Adrenal gland (tissue), 12 donors: Measurements from ENCODE around the gene COPZ2. TPM values are rescaled to one million over a fixed set of nuclear protein-coding genes. Genes with fewer than 3 reads are reported as not detected.

Experiments used
- DNase-seq, 7 donors: peaks; one replicate each; pipeline ENCODE4 v3.0.0-alpha.2; 2019 to 2020
- H3K27ac ChIP-seq, 5 donors: fragments of 200-600 bp; sonication (generic) in 4 of 5; 1 replicate in 3 of 5; 2 replicates in 2 of 5; pipeline versions ENCODE4 v1.5.1 to v1.8.0; 2016 to 2020; ENCODE audit warnings: mild to moderate bottlenecking in 1 of 5
- H3K27me3 ChIP-seq: fragments of 200-600 bp; 2 replicates; pipeline ENCODE4 v1.8.0; 2021
- H3K36me3 ChIP-seq, 2 donors: fragments of 200-600 bp; replicated peaks in 1 of 2; 1 replicate in 1 of 2; 2 replicates in 1 of 2; pipeline versions ENCODE4 v1.5.1 to v1.8.0; 2018 to 2022
- H3K4me1 ChIP-seq, 2 donors: fragments of 200-600 bp; replicated peaks in 1 of 2; 1 replicate in 1 of 2; 2 replicates in 1 of 2; pipeline versions ENCODE4 v1.5.1 to v1.8.0; 2018 to 2021
- H3K4me3 ChIP-seq, 4 donors: fragments of 200-600 bp; sonication (generic) in 3 of 4; one replicate each; pipeline ENCODE4 v1.5.1; 2016 to 2018
- H3K9me3 ChIP-seq, 3 donors: fragments of 200-600 bp; sonication (generic) in 1 of 3; replicated peaks in 1 of 3; 1 replicate in 2 of 3; 2 replicates in 1 of 3; pipeline versions ENCODE4 v1.5.1 to v1.8.0; 2016 to 2021
- POLR2A ChIP-seq, 2 donors: fragments of 450-650 bp; IDR thresholded peaks; one replicate each; pipeline ENCODE4 v1.6.1; 2017; ENCODE audit warnings: antibody characterized with exemption in 2 of 2, mild to moderate bottlenecking in 2 of 2, moderate library complexity in 1 of 2
- WGBS, 4 donors: extraction: QIAGEN DNeasy Blood & Tissue Kit in 2 of 4; methylation state at CpG; one replicate each; pipeline versions ENCODE4 v1.1.5 to v1.1.7; 2013 to 2017; 5-methylcytosine and 5-hydroxymethylcytosine counted together
- intact Hi-C, 2 donors: fragments of 100-400 bp; cut with DNase I; formaldehyde crosslinking; loops; one replicate each; pipeline versions ENCODE4 v1.14.1 to v1.15.0; 2022 to 2023
- polyA plus RNA-seq, 3 donors: library from polyadenylated mRNA; stranded (reverse); fragments of 200-250 nt in 2 of 3; fragments of 350-450 nt in 1 of 3; fragmentation: Illumina TruSeq in 1 of 3; extraction: RNeasy Lipid Tissue Mini Kit (QIAGEN cat#74804) in 1 of 3; gene quantifications; one replicate each; pipeline ENCODE4 v1.2.3, GENCODE V29; 2013 to 2014
- total RNA-seq, 9 donors: library from RNA; depleted of rRNA in 4 of 9; stranded (reverse); fragments of >200 nt in 4 of 9; fragments of 120-200 nt in 1 of 9; fragmentation: NEBNext Ultra II Directional in 1 of 9; extraction: Animal tissue kit (Norgen Biotek cat#: 25700) in 1 of 9; gene quantifications; one replicate each; pipeline versions ENCODE4 v1.1.0 to v1.2.4, GENCODE V29; 2013 to 2023
- TF ChIP-seq, protein P1 (sequence below), 6 experiments: fragments of 450-650 bp in 4 of 6; fragments of 200-600 bp in 2 of 6; sonication (generic) in 1 of 6; IDR thresholded peaks; 1 replicate in 5 of 6; 2 replicates in 1 of 6; pipeline versions ENCODE4 v1.5.1 to v1.8.0; 2016 to 2021; ENCODE audit warnings: antibody characterized with exemption in 6 of 6, mild to moderate bottlenecking in 2 of 6, moderate library complexity in 1 of 6
- donor health status: healthy with polysubstance abuse.
- donor health status: Bipolar disorder and iron deficiency.
- donor health status: DM: yes; HTN: yes; CAD: no.
- donor health status: DM: no; HTN: no; CAD: no.
- donor health status: DM: no; HTN: no; CAD: no.
- donor health status: DM: yes; HTN: yes; CAD: no.

Gene COPZ2
- total and polyA plus RNA-seq, 12 donors = 16.3 to 60.1 (median 42.4) TPM

DNA sequence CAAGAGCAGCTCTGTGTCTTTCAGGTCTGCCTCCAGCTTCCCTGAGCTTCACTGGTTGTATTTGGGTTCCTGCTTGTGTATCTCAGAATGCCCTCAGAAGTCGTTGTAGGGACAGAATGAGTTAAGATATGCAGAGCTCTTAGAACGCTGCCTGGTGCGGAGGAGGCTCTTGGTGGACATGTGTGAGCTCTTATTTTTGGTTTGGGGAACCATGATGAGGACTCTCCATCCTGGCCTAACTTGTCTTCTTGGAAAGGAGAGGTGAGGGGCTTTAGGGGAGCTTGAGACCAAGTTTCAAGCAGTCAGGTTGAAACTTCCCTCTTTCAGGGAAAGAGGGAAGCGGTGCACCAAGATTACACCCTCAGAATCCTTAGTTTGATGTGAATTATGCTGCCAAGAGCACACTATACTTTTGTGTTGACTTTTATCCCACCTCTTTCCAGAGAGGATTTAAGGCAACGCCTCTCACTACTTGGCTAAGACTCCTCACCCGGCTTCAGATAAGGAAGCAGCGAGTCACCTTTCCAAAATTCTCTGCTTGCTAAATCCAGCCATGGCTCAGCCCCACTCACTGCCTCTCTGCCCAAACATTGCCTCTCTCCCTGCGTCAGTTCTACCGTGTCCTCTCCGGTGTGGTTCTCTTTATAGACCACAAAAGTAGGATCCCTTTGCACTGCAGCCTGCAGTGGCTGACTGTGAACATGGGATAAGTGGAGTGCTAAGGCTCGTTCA is 53.9 kb downstream of the COPZ2 start:
- no peaks in the 10 kb centered on the region for H3K27me3 ChIP-seq
- no peak for TF ChIP-seq POLR2A (IDR thresholded peaks at IDR 0.05)
- TF ChIP-seq, protein P1, sequence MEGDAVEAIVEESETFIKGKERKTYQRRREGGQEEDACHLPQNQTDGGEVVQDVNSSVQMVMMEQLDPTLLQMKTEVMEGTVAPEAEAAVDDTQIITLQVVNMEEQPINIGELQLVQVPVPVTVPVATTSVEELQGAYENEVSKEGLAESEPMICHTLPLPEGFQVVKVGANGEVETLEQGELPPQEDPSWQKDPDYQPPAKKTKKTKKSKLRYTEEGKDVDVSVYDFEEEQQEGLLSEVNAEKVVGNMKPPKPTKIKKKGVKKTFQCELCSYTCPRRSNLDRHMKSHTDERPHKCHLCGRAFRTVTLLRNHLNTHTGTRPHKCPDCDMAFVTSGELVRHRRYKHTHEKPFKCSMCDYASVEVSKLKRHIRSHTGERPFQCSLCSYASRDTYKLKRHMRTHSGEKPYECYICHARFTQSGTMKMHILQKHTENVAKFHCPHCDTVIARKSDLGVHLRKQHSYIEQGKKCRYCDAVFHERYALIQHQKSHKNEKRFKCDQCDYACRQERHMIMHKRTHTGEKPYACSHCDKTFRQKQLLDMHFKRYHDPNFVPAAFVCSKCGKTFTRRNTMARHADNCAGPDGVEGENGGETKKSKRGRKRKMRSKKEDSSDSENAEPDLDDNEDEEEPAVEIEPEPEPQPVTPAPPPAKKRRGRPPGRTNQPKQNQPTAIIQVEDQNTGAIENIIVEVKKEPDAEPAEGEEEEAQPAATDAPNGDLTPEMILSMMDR (IDR thresholded peaks at IDR 0.05) = no peak
- no peak overlapping the region for H3K27ac ChIP-seq
- H3K4me3 ChIP-seq = no peak overlapping the region
- no peak for DNase-seq
- intact Hi-C loops = no loop called here
- WGBS, 4 donors = 69 to 77% (median 73%) methylated on average over 10 to 11 of the region's 11 CpGs
- peaks cover 0 to 9% of the 10 kb centered on the region in 2 donors for H3K4me1 ChIP-seq
- H3K36me3 ChIP-seq = peaks cover 0 to 32% of the 10 kb centered on the region in 2 donors
- H3K9me3 ChIP-seq = no peaks in the 10 kb centered on the region

DNA sequence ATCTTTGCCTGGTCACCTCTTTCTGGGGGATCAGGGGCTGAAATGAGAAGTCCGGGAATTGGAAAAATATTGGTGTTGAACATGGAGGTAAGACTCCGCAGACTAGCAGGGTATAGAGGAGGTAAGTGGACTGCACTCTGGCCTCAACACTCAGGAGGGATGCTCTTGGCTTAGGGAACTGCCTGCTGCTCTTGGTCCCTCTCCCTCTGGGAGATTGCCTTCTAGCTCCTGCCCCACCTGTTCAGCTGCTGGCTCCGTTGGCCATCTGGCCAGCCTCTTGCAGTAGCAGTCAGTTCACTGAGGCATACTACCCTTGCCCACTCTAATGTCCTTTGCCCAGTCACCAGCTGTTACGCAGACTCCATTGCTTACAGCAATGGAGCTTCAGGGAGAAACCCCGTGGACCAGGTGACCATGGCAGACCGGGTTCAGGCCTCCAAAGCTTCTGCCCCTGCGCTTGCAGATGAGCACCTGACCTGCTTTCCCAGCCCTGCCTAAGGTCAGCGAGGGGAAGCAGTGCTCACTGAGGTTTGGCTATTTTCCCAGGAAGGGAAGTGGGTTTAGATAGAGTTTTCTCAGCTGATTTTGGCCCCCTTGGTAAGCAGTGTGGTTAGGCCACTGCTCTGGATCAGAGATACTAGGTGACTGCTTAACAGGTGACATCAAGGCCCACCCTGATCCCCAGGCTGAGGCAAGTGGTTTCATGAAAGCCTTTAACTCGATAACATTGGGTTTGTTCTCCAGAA is 54.8 kb downstream of the COPZ2 start:
- intact Hi-C loops = no loop called here
- no peak overlapping the region for H3K4me3 ChIP-seq
- no peak for DNase-seq
- peaks cover 0 to 38% of the 10 kb centered on the region in 2 donors for H3K36me3 ChIP-seq
- TF ChIP-seq, protein P1 (IDR thresholded peaks at IDR 0.05) = no peak
- TF ChIP-seq POLR2A (IDR thresholded peaks at IDR 0.05) = no peak
- no peaks in the 10 kb centered on the region for H3K27me3 ChIP-seq
- H3K27ac ChIP-seq = no peak overlapping the region
- H3K4me1 ChIP-seq = peaks cover 0 to 9% of the 10 kb centered on the region in 2 donors
- no peaks in the 10 kb centered on the region for H3K9me3 ChIP-seq
- WGBS, 4 donors = 75 to 83% (median 81%) methylated on average over 8 to 9 of the region's 9 CpGs

DNA sequence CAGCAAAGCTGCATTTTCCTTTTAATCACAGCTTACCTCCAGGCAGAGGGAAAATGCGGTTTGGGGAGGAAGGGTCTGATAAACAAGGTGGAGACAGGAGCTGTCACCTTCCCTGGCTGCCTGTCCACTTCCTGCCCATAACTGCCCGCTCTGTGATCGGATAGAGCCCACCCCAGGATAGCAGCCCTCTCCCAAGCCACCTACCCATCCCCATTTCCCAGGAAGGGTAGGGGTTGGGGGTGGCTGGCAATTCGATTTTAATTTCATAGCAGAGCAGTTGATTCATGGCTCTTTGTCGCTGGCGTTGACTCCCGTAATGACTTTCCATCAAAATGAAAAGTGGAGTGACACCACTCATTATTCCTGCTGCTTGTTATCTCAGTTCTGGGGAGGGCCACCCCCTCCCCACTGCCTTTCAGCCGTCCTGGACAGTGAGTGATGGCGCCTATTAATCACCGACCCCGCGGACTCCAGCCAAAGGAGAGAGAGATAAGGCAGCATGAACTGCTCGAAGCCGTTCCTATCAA is 55.4 kb downstream of the COPZ2 start:
- no peaks in the 10 kb centered on the region for H3K9me3 ChIP-seq
- 53 to 75% (median 71%) methylated on average over 11 to 14 of the region's 14 CpGs for WGBS, 4 donors
- no peak overlapping the region for H3K4me3 ChIP-seq
- peaks cover 0 to 43% of the 10 kb centered on the region in 2 donors for H3K36me3 ChIP-seq
- no peak for DNase-seq
- no peak overlapping the region for H3K27ac ChIP-seq
- TF ChIP-seq, protein P1 (IDR thresholded peaks at IDR 0.05) = no peak
- no peak for TF ChIP-seq POLR2A (IDR thresholded peaks at IDR 0.05)
- peaks cover 0 to 9% of the 10 kb centered on the region in 2 donors for H3K4me1 ChIP-seq
- no peaks in the 10 kb centered on the region for H3K27me3 ChIP-seq
- intact Hi-C loops = no loop called here

DNA sequence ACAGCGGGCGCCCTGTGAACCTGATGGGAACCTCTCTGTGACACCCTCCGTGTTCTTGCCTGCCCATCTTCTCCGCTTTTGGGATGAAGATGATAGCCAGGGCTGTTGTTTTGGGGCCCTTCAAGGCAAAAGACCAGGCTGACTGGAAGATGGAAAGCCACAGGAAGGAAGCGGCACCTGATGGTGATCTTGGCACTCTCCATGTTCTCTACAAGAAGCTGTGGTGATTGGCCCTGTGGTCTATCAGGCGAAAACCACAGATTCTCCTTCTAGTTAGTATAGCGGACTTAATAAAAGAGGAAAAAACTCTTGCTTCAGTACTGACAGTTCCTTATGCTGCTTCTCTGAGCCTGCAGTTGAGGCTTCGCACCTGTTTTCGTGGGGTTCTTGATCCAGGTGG is 56.1 kb downstream of the COPZ2 start:
- Histone ChIP-seq H3K4me1 (peaks cover 0 to 9% of the 10 kb centered on the region in 2 donors), H3K9me3 (no peaks in the 10 kb centered on the region), H3K27me3 (no peaks in the 10 kb centered on the region), H3K27ac (no peak overlapping the region), H3K36me3 (peaks cover 0 to 48% of the 10 kb centered on the region in 2 donors), H3K4me3 (no peak overlapping the region)
- WGBS, 4 donors = 75 to 89% (median 82%) methylated on average over 6 to 9 of the region's 9 CpGs
- no peak for TF ChIP-seq POLR2A (IDR thresholded peaks at IDR 0.05)
- no peak for DNase-seq
- intact Hi-C loops = no loop called here
